D721Med (cell line): Measurements from ENCODE around the gene MLX.

Source experiments
- DNase-seq: peaks from one replicate; pipeline ENCODE4 v3.0.0; 2011; ENCODE audit warnings: low spot score; ENCODE audit not compliant: insufficient read length
- FAIRE-seq: peaks from 2 replicates; lab custom pipeline; 2011; peaks lifted over from hg19 to GRCh38; lab: Jason Lieb, UNC
- TF ChIP-seq, protein P1 (sequence below): IDR thresholded peaks from 2 replicates; pipeline ENCODE4 v1.5.1; 2012; ENCODE audit warnings: mild to moderate bottlenecking, control low read depth; ENCODE audit not compliant: insufficient read depth; ENCODE audit errors: missing control alignments

MLX gene

DNA sequence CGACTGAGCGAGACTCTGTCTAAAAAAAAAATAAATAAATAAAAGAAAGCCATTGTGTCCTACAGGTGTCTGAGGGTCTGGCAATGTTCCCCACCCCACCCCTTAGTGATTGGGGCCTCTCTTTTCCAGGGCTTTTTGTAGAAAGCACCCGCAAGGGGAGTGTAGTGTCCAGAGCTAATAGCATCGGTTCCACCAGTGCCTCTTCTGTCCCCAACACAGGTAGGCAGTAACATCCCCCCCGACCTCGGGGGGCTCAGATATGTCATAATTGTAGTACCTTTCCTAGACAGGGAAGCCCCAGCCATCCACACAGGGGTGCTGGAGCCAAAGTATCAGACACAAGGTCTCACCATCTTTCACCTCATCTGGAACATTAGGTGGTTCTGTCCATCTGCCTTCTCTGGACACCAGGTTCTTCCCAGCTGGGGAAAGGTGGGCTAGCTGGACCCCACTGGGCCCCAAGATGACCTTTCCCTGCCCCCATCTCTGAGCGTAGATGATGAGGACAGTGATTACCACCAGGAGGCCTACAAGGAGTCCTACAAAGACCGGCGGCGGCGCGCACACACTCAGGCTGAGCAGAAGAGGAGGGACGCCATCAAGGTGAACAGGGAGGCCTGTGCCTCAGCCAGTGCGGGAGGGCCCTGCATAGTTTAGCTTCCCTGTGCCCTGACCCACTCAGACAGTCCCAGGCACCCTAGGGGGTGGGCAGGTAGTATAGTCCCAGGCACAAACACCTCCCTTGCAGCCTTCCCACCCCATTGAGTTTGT, 1.6 kb downstream of the MLX start:
- FAIRE-seq = no peak
- no peak for DNase-seq
- TF ChIP-seq, protein P1, sequence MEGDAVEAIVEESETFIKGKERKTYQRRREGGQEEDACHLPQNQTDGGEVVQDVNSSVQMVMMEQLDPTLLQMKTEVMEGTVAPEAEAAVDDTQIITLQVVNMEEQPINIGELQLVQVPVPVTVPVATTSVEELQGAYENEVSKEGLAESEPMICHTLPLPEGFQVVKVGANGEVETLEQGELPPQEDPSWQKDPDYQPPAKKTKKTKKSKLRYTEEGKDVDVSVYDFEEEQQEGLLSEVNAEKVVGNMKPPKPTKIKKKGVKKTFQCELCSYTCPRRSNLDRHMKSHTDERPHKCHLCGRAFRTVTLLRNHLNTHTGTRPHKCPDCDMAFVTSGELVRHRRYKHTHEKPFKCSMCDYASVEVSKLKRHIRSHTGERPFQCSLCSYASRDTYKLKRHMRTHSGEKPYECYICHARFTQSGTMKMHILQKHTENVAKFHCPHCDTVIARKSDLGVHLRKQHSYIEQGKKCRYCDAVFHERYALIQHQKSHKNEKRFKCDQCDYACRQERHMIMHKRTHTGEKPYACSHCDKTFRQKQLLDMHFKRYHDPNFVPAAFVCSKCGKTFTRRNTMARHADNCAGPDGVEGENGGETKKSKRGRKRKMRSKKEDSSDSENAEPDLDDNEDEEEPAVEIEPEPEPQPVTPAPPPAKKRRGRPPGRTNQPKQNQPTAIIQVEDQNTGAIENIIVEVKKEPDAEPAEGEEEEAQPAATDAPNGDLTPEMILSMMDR = no peak

DNA sequence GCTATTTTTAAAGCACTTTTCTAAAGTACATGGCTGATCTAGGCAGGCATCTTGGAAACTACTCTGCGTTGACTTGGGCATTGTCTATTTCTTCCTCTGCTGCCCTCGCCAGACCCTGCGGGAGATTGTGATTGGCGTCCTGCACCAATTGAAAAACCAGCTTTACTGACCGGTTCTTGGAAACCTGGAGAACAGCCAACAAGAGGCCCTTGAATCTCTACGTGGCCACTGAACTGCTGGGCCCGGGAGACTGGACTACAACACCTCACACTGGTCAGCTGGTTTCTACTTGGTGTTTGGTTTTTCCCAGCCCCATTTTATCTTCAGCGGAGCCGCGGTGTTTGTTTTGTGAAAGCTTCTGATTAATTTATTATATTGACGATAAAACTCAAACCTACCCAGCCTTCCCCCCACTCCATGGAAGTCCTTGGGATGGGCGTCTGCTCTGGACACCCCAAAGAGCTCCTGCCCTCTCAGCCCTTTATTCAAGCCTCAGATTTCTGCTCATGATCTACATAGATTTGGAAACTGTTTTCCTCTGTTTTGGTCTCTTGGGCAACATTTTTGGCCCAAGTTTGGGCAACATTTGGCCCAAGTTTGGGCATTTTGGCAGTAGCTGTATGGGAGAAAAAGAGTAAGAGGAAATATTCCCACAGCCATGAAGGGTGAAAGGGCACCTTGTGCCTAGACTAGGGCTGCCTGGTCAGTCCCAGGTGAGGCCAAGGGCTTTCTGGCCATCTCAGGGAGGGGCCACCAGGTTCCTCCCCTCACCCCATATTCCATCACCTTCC, 4.7 kb downstream of the MLX start:
- no peak for DNase-seq
- no peak for FAIRE-seq
- TF ChIP-seq, protein P1 = no peak

DNA sequence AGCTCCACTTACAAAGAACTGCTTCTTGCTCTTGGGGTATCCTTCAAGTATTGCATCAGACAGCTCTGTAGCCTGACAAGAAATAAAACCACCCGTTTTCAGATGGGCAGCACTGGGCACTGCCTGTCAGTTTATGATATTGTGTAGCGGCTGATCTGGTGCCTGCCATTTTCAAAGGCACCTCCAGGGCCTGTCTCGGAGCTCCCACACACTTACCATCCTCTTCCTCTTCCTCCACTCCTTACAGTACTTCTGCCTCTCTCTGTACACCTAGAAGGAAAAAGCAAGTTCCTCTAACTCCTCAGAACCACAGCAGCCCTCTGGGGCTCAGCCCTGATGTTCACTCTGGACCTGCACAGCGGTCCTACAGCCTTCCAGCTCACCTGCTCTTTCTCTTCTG, 6.2 kb downstream of the MLX start:
- FAIRE-seq = no peak
- TF ChIP-seq, protein P1 = no peak

DNA sequence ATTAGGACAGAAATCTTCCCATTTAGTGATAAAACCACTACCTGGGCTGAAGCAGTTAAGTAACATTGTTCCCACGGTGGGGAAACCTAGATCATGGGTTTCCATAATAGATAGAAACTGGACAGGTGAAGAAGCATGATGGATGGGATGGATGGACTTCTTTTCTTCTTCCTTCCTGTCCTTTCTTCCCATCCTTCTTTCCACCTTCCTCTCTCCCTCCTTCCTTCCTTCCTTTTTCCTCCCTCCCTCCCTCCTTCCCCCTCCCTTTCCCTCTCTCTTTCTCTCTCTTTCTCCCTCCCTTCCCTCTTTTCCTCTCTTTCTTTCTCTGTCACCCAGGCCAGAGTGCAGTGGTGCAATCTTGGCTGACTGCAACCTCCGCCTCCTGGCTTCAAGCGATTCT, 7.6 kb downstream of the MLX start:
- DNase-seq (no peak), FAIRE-seq (no peak)
- TF ChIP-seq, protein P1 = no peak

More for the DNA sequence above, 6.2 kb downstream of the MLX start:
- no peak for DNase-seq

DNA sequence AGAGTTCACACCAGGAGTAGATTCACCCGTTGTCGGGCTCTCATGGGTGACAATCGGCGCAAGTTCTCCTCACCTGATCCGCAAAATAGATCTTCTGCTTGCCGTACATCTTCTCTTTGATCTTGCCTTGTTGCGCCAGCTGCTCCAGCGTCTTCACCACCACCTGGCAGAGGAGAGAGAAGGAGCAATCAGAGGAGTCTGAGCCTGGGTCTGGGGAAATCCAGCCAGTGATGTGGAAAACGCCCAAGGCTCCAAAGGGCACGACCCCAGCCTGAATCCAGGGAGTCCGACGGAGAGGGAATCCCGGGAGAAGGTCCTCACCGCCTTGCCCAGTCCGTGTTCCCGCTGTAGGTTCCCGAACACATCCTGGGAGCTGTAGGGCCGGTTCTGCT, 10.2 kb downstream of the MLX start:
- DNase-seq = no peak
- TF ChIP-seq, protein P1 = no peak
- FAIRE-seq = no peak

DNA sequence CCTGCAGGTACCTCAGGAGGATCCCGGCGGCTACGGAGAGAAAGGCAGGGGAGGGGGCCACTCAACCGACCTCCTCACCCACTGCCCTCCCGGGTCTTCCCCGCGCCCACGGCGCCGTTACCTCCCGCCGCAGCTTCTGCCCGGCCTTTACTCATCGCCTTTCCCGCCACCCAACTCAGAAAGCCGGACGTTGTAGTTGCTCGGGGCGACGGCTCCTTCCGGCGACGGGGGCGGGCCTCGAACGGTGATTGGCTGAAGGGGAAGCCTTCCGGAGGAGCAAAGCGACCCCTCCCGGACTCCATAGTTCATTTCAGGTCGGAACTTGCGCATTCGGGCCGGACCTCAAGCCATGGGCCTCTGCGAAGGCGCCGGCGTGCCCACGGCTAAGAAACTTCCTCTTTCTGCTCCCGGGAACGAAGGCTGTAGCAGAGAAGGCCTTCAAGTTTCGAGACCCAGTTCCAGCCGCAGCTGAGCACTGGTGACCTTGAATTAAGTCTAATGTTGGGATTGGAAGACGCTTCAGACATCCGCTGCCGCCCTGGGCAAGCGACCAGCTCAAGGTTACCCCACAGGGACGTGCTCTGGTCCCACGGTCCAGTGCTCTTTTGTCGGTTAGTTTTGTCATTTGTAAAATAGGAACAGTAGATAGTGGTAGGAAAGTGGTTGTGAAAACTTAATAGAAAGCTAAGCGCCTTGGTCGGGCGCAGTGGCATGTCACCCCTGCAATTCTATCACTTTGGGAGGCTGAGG, 10.8 kb downstream of the MLX start, which contains the start of gene PSMC3IP:
TSS of gene PSMC3IP (minus strand) at position 198 of the 750 bp plus-strand sequence. CDS start at position 155, 43 bp downstream.
- DNase-seq = peak; percentile 96
- FAIRE-seq = no peak
- TF ChIP-seq, protein P1 = peak; percentile 42
